Activated CD8-positive, alpha-beta T cell treated with anti-CD3 and anti-CD28 coated beads for 36 hours (primary cell): Measurements from ENCODE around the gene PTPN6. TPM values are rescaled to one million over a fixed set of nuclear protein-coding genes. Genes with fewer than 3 reads are reported as not detected.

Experiments
- ATAC-seq: fragments of 200-7000 bp; cut with Tn5 transposase; one replicate; pipeline ENCODE4 v1.10.0; 2021; ENCODE audit warnings: mild to moderate bottlenecking, moderate library complexity
- CTCF ChIA-PET: fragments of 350-600 bp; sonication (Branson Sonifier 250); formaldehyde crosslinking; loops from one replicate; lab custom pipeline; 2021; ENCODE audit warnings: antibody characterized with exemption; lab: Charles Lee
- POLR2A ChIA-PET: fragments of 350-600 bp; sonication (Branson Sonifier 250); formaldehyde crosslinking; loops from one replicate; lab custom pipeline; 2021; ENCODE audit warnings: antibody characterized with exemption; lab: Charles Lee
- DNase-seq: peaks from one replicate; pipeline ENCODE4 v3.0.0-alpha.2; 2020
- H3K27ac Mint-ChIP-seq: one replicate; pipeline ENCODE4 v1.8.0; 2021; ENCODE audit warnings: mild to moderate bottlenecking, mixed read lengths
- H3K27me3 Mint-ChIP-seq: one replicate; pipeline ENCODE4 v1.8.0; 2021; ENCODE audit warnings: mixed read lengths
- H3K36me3 Mint-ChIP-seq: one replicate; pipeline ENCODE4 v1.8.0; 2021; ENCODE audit warnings: low read depth, mixed read lengths
- H3K4me1 Mint-ChIP-seq: one replicate; pipeline ENCODE4 v1.8.0; 2021; ENCODE audit warnings: low read depth, mixed read lengths
- H3K4me3 Mint-ChIP-seq: one replicate; pipeline ENCODE4 v1.8.0; 2021; ENCODE audit warnings: mild to moderate bottlenecking, moderate library complexity, mixed read lengths
- H3K9me3 Mint-ChIP-seq: one replicate; pipeline ENCODE4 v1.8.0; 2021; ENCODE audit warnings: mixed read lengths
- CTCF ChIP-seq: fragments of 200-600 bp; IDR thresholded peaks from one replicate; pipeline ENCODE4 v1.8.0; 2022; ENCODE audit warnings: antibody characterized with exemption, mild to moderate bottlenecking
- intact Hi-C: fragments of 100-400 bp; cut with micrococcal nuclease; formaldehyde crosslinking; loops from one replicate; pipeline ENCODE4 v1.10.0; 2022
- total RNA-seq, 2 experiments: library from RNA; stranded (reverse); gene quantifications; one replicate each; pipeline ENCODE4 v1.2.3, GENCODE V29; 2021

The PTPN6 gene
- total RNA-seq, 2 experiments from 2014 or later: 485 to 489 TPM

- intact Hi-C loops: no loop called here
- H3K27me3 Mint-ChIP-seq: no peaks in the 10 kb centered on the region
- no peak for TF ChIP-seq CTCF
- no peak overlapping the region for H3K27ac Mint-ChIP-seq
- ATAC-seq: no peak
- H3K36me3 Mint-ChIP-seq: peaks cover 37% of the 10 kb centered on the region
- no peak overlapping the region for H3K4me3 Mint-ChIP-seq
- CTCF ChIA-PET: interaction anchor here (0.9 kb wide), 2 partner anchors 9 to 117 kb away, joined by 3 read pairs; no protein-coding TSS in a partner anchor
- DNase-seq: no peak
- peaks cover 1% of the 10 kb centered on the region for H3K4me1 Mint-ChIP-seq
- POLR2A ChIA-PET: interaction anchor here (1.5 kb wide), 1 partner anchor 9 kb away, joined by 3 read pairs; no protein-coding TSS in a partner anchor
- H3K9me3 Mint-ChIP-seq: no peaks in the 10 kb centered on the region
Observed at GRCh38 chr12:6996040-6996441, 44.9 kb downstream of the PTPN6 start.

GRCh38 chr12:6998715-6999451 is 47.7 kb downstream of the PTPN6 start:
- no peak overlapping the region for H3K4me3 Mint-ChIP-seq
- no peaks in the 10 kb centered on the region for H3K27me3 Mint-ChIP-seq
- H3K27ac Mint-ChIP-seq: no peak overlapping the region
- intact Hi-C loops: no loop called here
- ChIA-PET POLR2A (interaction anchor here (1.0 to 3.2 kb wide), 3 partner anchors 12 to 20 kb away, joined by 3 to 10 read pairs (median 8); partner anchors contain the start of gene LPCAT3), CTCF (interaction anchor here (0.7 to 1.4 kb wide), 6 partner anchors 10 to 114 kb away, joined by 3 to 5 read pairs (median 3); partner anchors contain the start of gene LPCAT3)
- ATAC-seq: no peak
- DNase-seq: no peak
- no peaks in the 10 kb centered on the region for H3K9me3 Mint-ChIP-seq
- no peak for TF ChIP-seq CTCF
- H3K36me3 Mint-ChIP-seq: peaks cover 30% of the 10 kb centered on the region
- peaks cover 1% of the 10 kb centered on the region for H3K4me1 Mint-ChIP-seq

GRCh38 chr12:7001921-7002591 is 50.9 kb downstream of the PTPN6 start:
- Mint-ChIP-seq H3K27me3 (no peaks in the 10 kb centered on the region), H3K4me1 (peaks cover 8% of the 10 kb centered on the region), H3K9me3 (no peaks in the 10 kb centered on the region), H3K36me3 (peaks cover 20% of the 10 kb centered on the region), H3K27ac (no peak overlapping the region), H3K4me3 (no peak overlapping the region)
- no peak for ATAC-seq
- no peak for TF ChIP-seq CTCF
- intact Hi-C loops: no loop called here
- DNase-seq: no peak
- ChIA-PET POLR2A (no interaction called here), CTCF (no interaction called here)

GRCh38 chr12:7004287-7004803 is 53.2 kb downstream of the PTPN6 start:
- ChIA-PET POLR2A (interaction anchor here (0.7 to 2.8 kb wide), 5 partner anchors 9 to 158 kb away, joined by 3 to 8 read pairs (median 3); partner anchors contain the start of gene LPCAT3), CTCF (interaction anchor here (1.3 to 1.8 kb wide), 3 partner anchors 8 to 87 kb away, joined by 3 to 6 read pairs (median 3); partner anchors contain the start of gene LPCAT3)
- intact Hi-C loops: no loop called here
- TF ChIP-seq CTCF: no peak
- Mint-ChIP-seq H3K27ac (peak overlapping the region; percentile 4), H3K36me3 (peaks cover 13% of the 10 kb centered on the region), H3K4me1 (peaks cover 14% of the 10 kb centered on the region), H3K4me3 (no peak overlapping the region), H3K27me3 (no peaks in the 10 kb centered on the region), H3K9me3 (no peaks in the 10 kb centered on the region)
- ATAC-seq (no peak), DNase-seq (no peak)
